H1 (cell line): Measurements from ENCODE around the gene PTPRG. TPM values are rescaled to one million over a fixed set of nuclear protein-coding genes. Genes with fewer than 3 reads are reported as not detected.

Experiments
- CTCF ChIA-PET: fragments of 300-600 bp; sonication (Branson Sonifier 250); formaldehyde crosslinking; loops from one replicate; lab custom pipeline; 2021; ENCODE audit not compliant: partially characterized antibody; lab: Charles Lee
- POLR2A ChIA-PET: fragments of 300-600 bp; sonication (Branson Sonifier 250); formaldehyde crosslinking; loops from one replicate; lab custom pipeline; 2021; ENCODE audit warnings: inconsistent platforms; ENCODE audit not compliant: partially characterized antibody; lab: Charles Lee
- DNase-seq, 2 experiments: peaks; one replicate each; pipeline versions ENCODE4 v3.0.0 to v3.0.0-alpha.2; 2010 to 2022; ENCODE audit warnings: low spot score in 2 of 2, low read depth in 1 of 2, mixed read lengths in 1 of 2
- FAIRE-seq: peaks from 2 replicates; lab custom pipeline; 2011; peaks lifted over from hg19 to GRCh38; lab: Jason Lieb, UNC
- H2AFZ ChIP-seq: 2 replicates; pipeline ENCODE4 v1.8.1; 2012; ENCODE audit warnings: low read length, inconsistent platforms
- H2AK5ac ChIP-seq: 2 replicates; pipeline ENCODE4 v1.6.1; 2013; ENCODE audit warnings: low read depth, low read length
- H2BK120ac ChIP-seq: replicated peaks from 2 replicates; pipeline ENCODE3; 2013; ENCODE audit warnings: low read depth, low read length, inconsistent platforms
- H2BK12ac ChIP-seq: 2 replicates; pipeline ENCODE4 v1.6.1; 2013; ENCODE audit warnings: low read depth, low read length
- H2BK15ac ChIP-seq: 2 replicates; pipeline ENCODE4 v1.6.1; 2013; ENCODE audit warnings: low read length
- H2BK20ac ChIP-seq: 2 replicates; pipeline ENCODE4 v1.6.1; 2013; ENCODE audit warnings: low read length
- H2BK5ac ChIP-seq: 2 replicates; pipeline ENCODE4 v1.6.1; 2013; ENCODE audit warnings: low read depth, low read length
- H3K14ac ChIP-seq: 2 replicates; pipeline ENCODE4 v1.6.1; 2013; ENCODE audit warnings: inconsistent platforms; ENCODE audit not compliant: insufficient read length
- H3K18ac ChIP-seq: 2 replicates; pipeline ENCODE4 v1.6.1; 2013; ENCODE audit warnings: low read length; ENCODE audit errors: extremely low read depth
- H3K23ac ChIP-seq: 2 replicates; pipeline ENCODE4 v1.6.1; 2013; ENCODE audit warnings: inconsistent platforms; ENCODE audit not compliant: insufficient read length
- H3K23me2 ChIP-seq: 2 replicates; pipeline ENCODE4 v1.6.1; 2013; ENCODE audit warnings: low read depth, low read length
- H3K27ac ChIP-seq: 2 replicates; pipeline ENCODE4 v1.6.1; 2011; ENCODE audit warnings: low read depth, low read length, inconsistent platforms
- H3K27me3 ChIP-seq, 4 experiments: replicated peaks in 1 of 4; 1 replicate in 1 of 4; 2 replicates in 3 of 4; pipeline versions ENCODE4 v1.6.1 to v1.8.1; 2011 to 2013; ENCODE audit warnings: low read length in 3 of 4, mild to moderate bottlenecking in 3 of 4, inconsistent platforms in 2 of 4, mixed read lengths in 2 of 4, moderate library complexity in 1 of 4; ENCODE audit not compliant: control insufficient read depth in 3 of 4, insufficient read depth in 3 of 4; ENCODE audit errors: extremely low read depth in 1 of 4
- H3K36me3 ChIP-seq, 4 experiments: 2 replicates each; pipeline versions ENCODE4 v1.6.1 to v1.8.1; 2011 to 2013; ENCODE audit warnings: mild to moderate bottlenecking in 4 of 4, low read length in 3 of 4, moderate library complexity in 2 of 4, control low read depth in 1 of 4, inconsistent platforms in 1 of 4; ENCODE audit not compliant: insufficient read depth in 4 of 4, control insufficient read depth in 2 of 4
- H3K4ac ChIP-seq: replicated peaks from 2 replicates; pipeline ENCODE3; 2013; ENCODE audit warnings: low read length, low read depth, mixed read lengths, inconsistent platforms; ENCODE audit not compliant: insufficient read length
- H3K4me1 ChIP-seq, 4 experiments: replicated peaks in 1 of 4; 1 replicate in 1 of 4; 2 replicates in 3 of 4; pipeline versions ENCODE4 v1.6.1 to v1.8.1; 2011 to 2013; ENCODE audit warnings: low read length in 3 of 4, inconsistent platforms in 2 of 4, mixed read lengths in 1 of 4; ENCODE audit not compliant: insufficient read depth in 4 of 4, control insufficient read depth in 3 of 4
- H3K4me2 ChIP-seq, 2 experiments: 2 replicates each; pipeline versions ENCODE4 v1.6.1 to v1.8.1; 2011 to 2013; ENCODE audit warnings: low read depth in 2 of 2, low read length in 2 of 2, control low read depth in 1 of 2, inconsistent platforms in 1 of 2, mild to moderate bottlenecking in 1 of 2; ENCODE audit not compliant: insufficient read depth in 1 of 2
- H3K4me3 ChIP-seq, 4 experiments: fragments of 200-600, 300-600 bp in 1 of 4; sonication (generic), shearing (Covaris generic), sonication (Bioruptor Twin) in 1 of 4; 2 replicates each; pipeline versions ENCODE4 v1.5.1 to v1.8.1; 2011 to 2016; ENCODE audit warnings: low read length in 4 of 4, low read depth in 3 of 4, control low read depth in 2 of 4, inconsistent platforms in 2 of 4, mild to moderate bottlenecking in 2 of 4, mixed read lengths in 1 of 4, moderate library complexity in 1 of 4; ENCODE audit not compliant: insufficient read depth in 2 of 4; ENCODE audit errors: extremely low read depth in 1 of 4
- H3K56ac ChIP-seq: replicated peaks from 2 replicates; pipeline ENCODE3; 2013; ENCODE audit warnings: low read depth, mild to moderate bottlenecking, mixed read lengths, low read length, inconsistent platforms; ENCODE audit not compliant: insufficient read length
- H3K79me1 ChIP-seq: 2 replicates; pipeline ENCODE4 v1.6.1; 2013; ENCODE audit warnings: low read depth, low read length, control low read depth
- H3K79me2 ChIP-seq, 2 experiments: 2 replicates each; pipeline versions ENCODE4 v1.6.1 to v1.8.1; 2012 to 2013; ENCODE audit warnings: low read length in 2 of 2, mild to moderate bottlenecking in 2 of 2, inconsistent platforms in 1 of 2; ENCODE audit not compliant: insufficient read depth in 2 of 2, control insufficient read depth in 1 of 2
- H3K9ac ChIP-seq, 4 experiments: replicated peaks in 1 of 4; 1 replicate in 1 of 4; 2 replicates in 3 of 4; pipeline versions ENCODE4 v1.6.1 to v1.8.1; 2011 to 2013; ENCODE audit warnings: low read depth in 3 of 4, low read length in 3 of 4, control low read depth in 2 of 4, mild to moderate bottlenecking in 2 of 4, moderate library complexity in 2 of 4, inconsistent platforms in 1 of 4; ENCODE audit errors: extremely low read depth in 1 of 4
- H3K9me3 ChIP-seq, 2 experiments: 2 replicates each; pipeline versions ENCODE4 v1.6.1 to v1.8.1; 2012 to 2013; ENCODE audit warnings: mild to moderate bottlenecking in 2 of 2, moderate library complexity in 2 of 2, control low read depth in 1 of 2, inconsistent platforms in 1 of 2, low read depth in 1 of 2, low read length in 1 of 2, mixed read lengths in 1 of 2; ENCODE audit not compliant: insufficient read depth in 2 of 2
- H4K20me1 ChIP-seq, 2 experiments: replicated peaks in 1 of 2; 2 replicates each; pipeline versions ENCODE3 to v1.8.1; 2011 to 2013; ENCODE audit warnings: inconsistent platforms in 2 of 2, low read length in 2 of 2, mild to moderate bottlenecking in 1 of 2; ENCODE audit not compliant: insufficient read depth in 2 of 2, control insufficient read depth in 1 of 2
- H4K5ac ChIP-seq: 2 replicates; pipeline ENCODE4 v1.6.1; 2013; ENCODE audit warnings: low read length, low read depth, mixed read lengths, inconsistent platforms; ENCODE audit not compliant: insufficient read length
- H4K8ac ChIP-seq: 2 replicates; pipeline ENCODE4 v1.8.0; 2013; ENCODE audit warnings: mild to moderate bottlenecking, moderate library complexity, low read length, inconsistent platforms; ENCODE audit not compliant: insufficient read depth; ENCODE audit errors: extremely low read depth
- H4K91ac ChIP-seq: replicated peaks from 2 replicates; pipeline ENCODE3; 2013; ENCODE audit warnings: low read length, mixed read lengths, inconsistent platforms; ENCODE audit not compliant: insufficient read length
- CHD1 ChIP-seq: IDR thresholded peaks from 2 replicates; pipeline ENCODE4 v1.6.1; 2012; ENCODE audit warnings: low read depth, low read length, improper control_type of control experiment
- TBP ChIP-seq: IDR thresholded peaks from 2 replicates; pipeline ENCODE4 v1.6.1; 2011; ENCODE audit warnings: low read depth, low read length, improper control_type of control experiment
- ZNF274 ChIP-seq: IDR thresholded peaks from 2 replicates; pipeline ENCODE4 v1.7.0; 2012; ENCODE audit warnings: low read length, borderline replicate concordance; ENCODE audit errors: extremely low read depth
- WGBS, 2 experiments: shearing (Covaris generic) in 1 of 2; methylation state at CpG; one replicate each; pipeline versions ENCODE4 v1.1.6 to v1.1.7; 2013 to 2015; ENCODE audit warnings: low lambda C conversion rate in 2 of 2, mixed read lengths in 2 of 2, inconsistent platforms in 1 of 2, low coverage in 1 of 2, missing lambda C conversion rate in 1 of 2; ENCODE audit not compliant: insufficient replicate concordance in 2 of 2, insufficient coverage in 1 of 2, insufficient read length in 1 of 2; ENCODE audit errors: extremely low coverage in 1 of 2, missing lambda C conversion rate in 1 of 2; 5-methylcytosine and 5-hydroxymethylcytosine counted together
- polyA plus RNA-seq, 7 experiments: library from polyadenylated mRNA; depleted of rRNA in 3 of 7; stranded (reverse) in 5 of 7; unstranded in 2 of 7; fragments of >200 nt in 5 of 7; fragments of 200-250 nt in 2 of 7; gene quantifications; 1 replicate in 5 of 7; 2 replicates in 1 of 7; 4 replicates in 1 of 7; pipeline versions ENCODE4 v1.2.1 to v1.2.3, GENCODE V29; 2011 to 2013; ENCODE audit warnings: missing spikeins in 2 of 7, mixed read lengths in 2 of 7
- total RNA-seq: library from RNA; stranded (reverse); fragmentation: NEBNext Ultra II Directional; extraction: Animal tissue kit (Norgen Biotek cat#: 25700); gene quantifications from 2 replicates; pipeline ENCODE4 v1.2.1, GENCODE V29; 2021

PTPRG gene
- total and polyA plus RNA-seq, 2 of the 8 experiments (the other 6 are each of a cell fraction or from before 2014, with no cell fraction given): 23.3 to 96.2 TPM

- ChIA-PET CTCF (interaction anchor here (0.6 to 1.2 kb wide), 2 partner anchors 34 to 237 kb away, joined by 3 to 4 read pairs; no protein-coding TSS in a partner anchor), POLR2A (interaction anchor here (0.7 to 2.3 kb wide), 6 partner anchors 10 to 72 kb away, joined by 3 to 9 read pairs (median 4); no protein-coding TSS in a partner anchor)
- H3K4ac ChIP-seq: no peak overlapping the region
- H2BK5ac ChIP-seq: no peak overlapping the region
- 71% methylated on average over 2 of the region's 2 CpGs; no CpG with 5 or more reads in 1 of the 2 experiments for WGBS, 2 experiments
- H4K91ac ChIP-seq: no peak overlapping the region
- H2BK20ac ChIP-seq: no peak overlapping the region
- H3K9me3 ChIP-seq: no peaks in the 10 kb centered on the region
- no peak overlapping the region for H3K23ac ChIP-seq
- H3K18ac ChIP-seq: no peak overlapping the region
- H4K5ac ChIP-seq: no peak overlapping the region
- H3K27ac ChIP-seq: no peak overlapping the region
- H2BK15ac ChIP-seq: no peak overlapping the region
- peaks cover 9 to 16% of the 10 kb centered on the region in 2 experiments for H4K20me1 ChIP-seq
- H3K27me3 ChIP-seq: no peaks in the 10 kb centered on the region
- no peak overlapping the region for H3K9ac ChIP-seq
- H3K4me2 ChIP-seq: no peak overlapping the region
- no peak for TF ChIP-seq TBP
- no peak for TF ChIP-seq ZNF274
- TF ChIP-seq CHD1: no peak
- no peak overlapping the region for H2BK12ac ChIP-seq
- no peaks in the 10 kb centered on the region for H3K23me2 ChIP-seq
- FAIRE-seq (no peak), DNase-seq (no peak)
- peaks cover 0 to 8% (median 3%) of the 10 kb centered on the region in 4 experiments; a peak in 4 of 8 replicates for H3K36me3 ChIP-seq
- H3K14ac ChIP-seq: no peak overlapping the region
- no peak overlapping the region for H2BK120ac ChIP-seq
- H2AK5ac ChIP-seq: no peak overlapping the region
- H3K4me1 ChIP-seq: peaks cover 0 to 5% (median 3%) of the 10 kb centered on the region in 4 experiments; a peak in 3 of 7 replicates
- H3K79me1 ChIP-seq: peaks cover 15% of the 10 kb centered on the region; the same call in 1 of the 2 replicates
- no peak overlapping the region for H3K56ac ChIP-seq
- no peak overlapping the region for H2AFZ ChIP-seq
- peaks cover 26 to 98% of the 10 kb centered on the region in 2 experiments for H3K79me2 ChIP-seq
- no peak overlapping the region for H4K8ac ChIP-seq
- no peak overlapping the region for H3K4me3 ChIP-seq
Measured at GRCh38 chr3:61618231-61618630, 56.9 kb downstream of the PTPRG start.
